ENCODE data around the gene IGHMBP2. TPM values are rescaled to one million over a fixed set of nuclear protein-coding genes. Genes with fewer than 3 reads are reported as not detected.

The IGHMBP2 gene
- total and polyA plus RNA-seq, 9 of the 15 experiments (the other 6 are each of a cell fraction or from before 2014, with no cell fraction given) = 1.6 to 24.8 (median 14.5) TPM

DNA sequence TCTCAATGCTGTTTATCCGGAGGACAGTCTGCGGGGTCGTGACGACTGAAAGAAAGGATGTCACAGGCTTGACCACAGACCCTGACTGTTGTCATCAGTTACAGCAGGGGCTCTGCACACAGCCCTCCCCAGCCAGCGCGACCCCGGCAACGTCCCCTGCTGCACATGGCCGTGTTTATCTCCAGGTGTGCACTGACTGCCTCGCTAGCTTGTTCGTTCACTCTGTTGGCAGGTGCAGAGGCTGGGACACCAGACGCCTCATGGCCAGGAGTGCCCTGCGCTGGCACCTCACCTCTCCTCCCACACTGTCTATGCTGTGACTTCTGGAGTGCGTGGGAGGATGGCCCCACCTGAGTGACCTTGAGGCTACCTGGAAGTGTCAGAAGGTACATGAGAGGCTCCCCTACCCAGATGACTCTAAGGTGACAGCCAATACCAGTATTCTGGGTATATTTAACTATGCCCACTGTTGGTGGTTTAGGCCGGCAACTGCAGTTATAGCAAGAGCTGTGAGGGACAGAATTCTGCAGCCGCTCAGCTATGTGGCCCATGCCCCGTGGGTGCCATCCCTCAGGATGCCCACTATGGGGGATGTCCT, 12.2 kb upstream of the IGHMBP2 start:
- ChIA-PET POLR2A (interaction anchor here (0.6 to 3.1 kb wide), 3 partner anchors 9 to 248 kb away, joined by 3 to 9 read pairs (median 5); no protein-coding TSS in a partner anchor), CTCF (ENCODE audit: low intra/inter-chr PET ratio) (no interaction called here)
- Histone ChIP-seq H3K36me3 (ENCODE audit: control insufficient read depth, insufficient read depth, low read length) (peaks cover 66% of the 10 kb centered on the region; the same call in 2 of the 3 replicates), H3K4me2 (ENCODE audit: insufficient read depth, low read length) (no peak overlapping the region), H3K27me3 (ENCODE audit: control insufficient read depth in 2 of 2, insufficient read depth in 2 of 2, low read length in 2 of 2) (no peaks in the 10 kb centered on the region), H3K9me3 (replicated peaks; ENCODE audit: control insufficient read depth, insufficient read depth, low read depth, low read length) (no peaks in the 10 kb centered on the region), H4K20me1 (replicated peaks; ENCODE audit: control insufficient read depth, insufficient read depth, low read length) (no peaks in the 10 kb centered on the region), H3K9ac (ENCODE audit: insufficient read depth in 1 of 2, low read depth in 2 of 2, low read length in 2 of 2) (no peak overlapping the region; a peak in 1 of 4 replicates), H3K27ac (ENCODE audit: extremely low read depth, low read depth, low read length) (no peak overlapping the region), H3K4me1 (replicated peaks in 1 of 2; ENCODE audit: control insufficient read depth in 2 of 2, insufficient read depth in 2 of 2, low read length in 2 of 2) (peaks cover 0 to 14% of the 10 kb centered on the region in 2 experiments; a peak in 2 of 5 replicates), H3K9me1 (ENCODE audit: control insufficient read depth, insufficient read depth, low read length) (no peaks in the 10 kb centered on the region), H2AFZ (ENCODE audit: low read depth, low read length) (no peak overlapping the region), H3K4me3 (no peak overlapping the region), H3K79me2 (ENCODE audit: control insufficient read depth, insufficient read depth, low read length) (no peaks in the 10 kb centered on the region)
- TF ChIP-seq POLR2G (IDR thresholded peaks at IDR 0.05; ENCODE audit: low read depth, low read length) (peak; percentile 7), HDAC1 (IDR thresholded peaks at IDR 0.05) (no peak)
- in situ Hi-C loops (cut with MboI) (no loop called here), intact Hi-C loops (cut with micrococcal nuclease) (no loop called here)
- FAIRE-seq = no peak
- WGBS (ENCODE audit: insufficient coverage, low coverage, missing lambda C conversion rate) = 93% methylated on average over 17 of the region's 17 CpGs
- no peak for ATAC-seq
- no TSS peak for BruUV-seq (replicated peaks)
- no peak for DNase-seq (ENCODE audit: extremely low read depth in 1 of 4, low spot score in 3 of 4)

GRCh38 chr11:68892576-68892975, 11.1 kb upstream of the IGHMBP2 start:
- no TSS peak for BruUV-seq (replicated peaks)
- peaks cover 0 to 14% of the 10 kb centered on the region in 2 experiments; a peak in 2 of 5 replicates for H3K4me1 ChIP-seq (replicated peaks in 1 of 2; ENCODE audit: control insufficient read depth in 2 of 2, insufficient read depth in 2 of 2, low read length in 2 of 2)
- H3K36me3 ChIP-seq (ENCODE audit: control insufficient read depth, insufficient read depth, low read length) = peaks cover 77% of the 10 kb centered on the region; the same call in 2 of the 3 replicates
- no peak overlapping the region for H3K4me3 ChIP-seq
- H3K27ac ChIP-seq (ENCODE audit: extremely low read depth, low read depth, low read length) = no peak overlapping the region
- no peaks in the 10 kb centered on the region for H3K79me2 ChIP-seq (ENCODE audit: control insufficient read depth, insufficient read depth, low read length)
- no peaks in the 10 kb centered on the region for H3K9me3 ChIP-seq (replicated peaks; ENCODE audit: control insufficient read depth, insufficient read depth, low read depth, low read length)
- no peak overlapping the region for H2AFZ ChIP-seq (ENCODE audit: low read depth, low read length)
- H3K9ac ChIP-seq (ENCODE audit: insufficient read depth in 1 of 2, low read depth in 2 of 2, low read length in 2 of 2) = no peak overlapping the region
- H3K9me1 ChIP-seq (ENCODE audit: control insufficient read depth, insufficient read depth, low read length) = no peaks in the 10 kb centered on the region
- in situ Hi-C loops (cut with MboI) (no loop called here), intact Hi-C loops (cut with micrococcal nuclease) (no loop called here)
- no peaks in the 10 kb centered on the region for H4K20me1 ChIP-seq (replicated peaks; ENCODE audit: control insufficient read depth, insufficient read depth, low read length)
- ATAC-seq = no peak
- no peak for FAIRE-seq
- WGBS (ENCODE audit: insufficient coverage, low coverage, missing lambda C conversion rate) = 84% methylated on average over 5 of the region's 20 CpGs
- no peak overlapping the region for H3K4me2 ChIP-seq (ENCODE audit: insufficient read depth, low read length)
- ChIA-PET POLR2A (no interaction called here), CTCF (ENCODE audit: low intra/inter-chr PET ratio) (no interaction called here)
- no peak for DNase-seq (ENCODE audit: extremely low read depth in 1 of 4, low spot score in 3 of 4)
- no peaks in the 10 kb centered on the region for H3K27me3 ChIP-seq (ENCODE audit: control insufficient read depth in 2 of 2, insufficient read depth in 2 of 2, low read length in 2 of 2)
- TF ChIP-seq GABPB2 (CRISPR knock-in tag; conservative IDR thresholded peaks at IDR 0.05) = no peak
- TF ChIP-seq SIN3B (IDR thresholded peaks at IDR 0.05; ENCODE audit: low read depth) = no peak
- TF ChIP-seq, protein P1, sequence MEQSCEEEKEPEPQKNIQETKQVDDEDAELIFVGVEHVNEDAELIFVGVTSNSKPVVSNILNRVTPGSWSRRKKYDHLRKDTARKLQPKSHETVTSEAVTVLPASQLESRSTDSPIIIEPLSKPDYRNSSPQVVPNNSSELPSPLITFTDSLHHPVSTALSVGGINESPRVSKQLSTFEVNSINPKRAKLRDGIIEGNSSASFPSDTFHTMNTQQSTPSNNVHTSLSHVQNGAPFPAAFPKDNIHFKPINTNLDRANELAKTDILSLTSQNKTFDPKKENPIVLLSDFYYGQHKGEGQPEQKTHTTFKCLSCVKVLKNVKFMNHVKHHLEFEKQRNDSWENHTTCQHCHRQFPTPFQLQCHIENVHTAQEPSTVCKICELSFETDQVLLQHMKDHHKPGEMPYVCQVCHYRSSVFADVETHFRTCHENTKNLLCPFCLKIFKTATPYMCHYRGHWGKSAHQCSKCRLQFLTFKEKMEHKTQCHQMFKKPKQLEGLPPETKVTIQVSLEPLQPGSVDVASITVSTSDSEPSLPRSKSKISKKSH (CRISPR knock-in tag; IDR thresholded peaks at IDR 0.05) = no peak
- no peak for TF ChIP-seq E2F1 (CRISPR knock-in tag; IDR thresholded peaks at IDR 0.05)
- TF ChIP-seq ZNF551 (CRISPR knock-in tag; IDR thresholded peaks at IDR 0.05) = no peak
- TF ChIP-seq CXXC5 (CRISPR knock-in tag; IDR thresholded peaks at IDR 0.05) = no peak
- TF ChIP-seq ZBTB8A (IDR thresholded peaks at IDR 0.05; ENCODE audit: partially characterized antibody) = no peak
- no peak for TF ChIP-seq ZNF778 (CRISPR knock-in tag; IDR thresholded peaks at IDR 0.05)
- no peak for TF ChIP-seq ZBTB26 (CRISPR knock-in tag; IDR thresholded peaks at IDR 0.05)
